ENCODE results near the gene PRKCH. TPM values are rescaled to one million over a fixed set of nuclear protein-coding genes. Genes with fewer than 3 reads are reported as not detected.
"Not testable (repeated sequence)": the region's sequence is repeated elsewhere in the genome, so short reads cannot be mapped to it uniquely, and the experiment has no call there.

Gene PRKCH
- total RNA-seq, 4 donors from 2014 or later: 17.9 to 28.7 (median 25.0) TPM

DNA sequence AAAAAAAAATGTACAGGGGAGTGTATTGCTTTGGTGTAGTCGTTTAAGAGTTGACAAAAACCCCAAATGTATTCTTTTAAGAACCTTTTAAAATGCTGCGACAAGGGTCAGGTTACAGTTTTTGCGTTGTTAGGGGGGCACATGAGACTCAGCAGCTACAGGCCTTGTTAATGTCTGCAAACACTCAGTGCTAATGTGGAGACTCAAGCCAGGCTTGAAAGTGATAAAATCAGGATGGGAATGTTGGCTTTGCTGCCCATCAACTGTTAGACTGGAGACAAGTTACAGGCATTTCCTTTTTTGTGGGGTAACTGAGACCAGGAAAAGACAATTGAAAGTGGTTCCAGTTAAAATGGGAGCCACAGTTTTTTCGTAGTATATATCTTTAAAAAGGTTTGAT, 84.8 kb downstream of the PRKCH start:
- TF ChIP-seq POLR2A (IDR thresholded peaks at IDR 0.05) (no peak), POLR2AphosphoS5 (IDR thresholded peaks at IDR 0.05) (no peak), EP300 (IDR thresholded peaks at IDR 0.05) (no peak)
- Histone ChIP-seq H3K4me1 (no peaks in the 10 kb centered on the region), H3K27ac (no peak overlapping the region), H3K4me3 (no peak overlapping the region), H3K36me3 (no peaks in the 10 kb centered on the region), H3K9me3 (no peaks in the 10 kb centered on the region), H3K27me3 (no peaks in the 10 kb centered on the region)
- no peak for ATAC-seq
- WGBS, 2 donors (ENCODE audit: low coverage in 1 of 2): 18 to 31% methylated on average over 4 of the region's 4 CpGs

- H3K4me3 ChIP-seq: no peak overlapping the region
- no peaks in the 10 kb centered on the region for H3K36me3 ChIP-seq
- no peak for TF ChIP-seq EP300 (IDR thresholded peaks at IDR 0.05)
- TF ChIP-seq, protein P1, sequence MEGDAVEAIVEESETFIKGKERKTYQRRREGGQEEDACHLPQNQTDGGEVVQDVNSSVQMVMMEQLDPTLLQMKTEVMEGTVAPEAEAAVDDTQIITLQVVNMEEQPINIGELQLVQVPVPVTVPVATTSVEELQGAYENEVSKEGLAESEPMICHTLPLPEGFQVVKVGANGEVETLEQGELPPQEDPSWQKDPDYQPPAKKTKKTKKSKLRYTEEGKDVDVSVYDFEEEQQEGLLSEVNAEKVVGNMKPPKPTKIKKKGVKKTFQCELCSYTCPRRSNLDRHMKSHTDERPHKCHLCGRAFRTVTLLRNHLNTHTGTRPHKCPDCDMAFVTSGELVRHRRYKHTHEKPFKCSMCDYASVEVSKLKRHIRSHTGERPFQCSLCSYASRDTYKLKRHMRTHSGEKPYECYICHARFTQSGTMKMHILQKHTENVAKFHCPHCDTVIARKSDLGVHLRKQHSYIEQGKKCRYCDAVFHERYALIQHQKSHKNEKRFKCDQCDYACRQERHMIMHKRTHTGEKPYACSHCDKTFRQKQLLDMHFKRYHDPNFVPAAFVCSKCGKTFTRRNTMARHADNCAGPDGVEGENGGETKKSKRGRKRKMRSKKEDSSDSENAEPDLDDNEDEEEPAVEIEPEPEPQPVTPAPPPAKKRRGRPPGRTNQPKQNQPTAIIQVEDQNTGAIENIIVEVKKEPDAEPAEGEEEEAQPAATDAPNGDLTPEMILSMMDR (IDR thresholded peaks at IDR 0.05): no peak
- TF ChIP-seq POLR2A (IDR thresholded peaks at IDR 0.05): no peak
- no peak for TF ChIP-seq POLR2AphosphoS5 (IDR thresholded peaks at IDR 0.05)
- H3K27me3 ChIP-seq: no peaks in the 10 kb centered on the region
- no peaks in the 10 kb centered on the region for H3K4me1 ChIP-seq
- no peak for ATAC-seq
- no peak overlapping the region for H3K27ac ChIP-seq
- no peaks in the 10 kb centered on the region for H3K9me3 ChIP-seq
- 52 to 74% methylated on average over 2 to 6 of the region's 6 CpGs for WGBS, 2 donors (ENCODE audit: low coverage in 1 of 2)
Observed at GRCh38 chr14:61406675-61407074, 85.3 kb downstream of the PRKCH start.

- Histone ChIP-seq H3K4me1 (no peaks in the 10 kb centered on the region), H3K27ac (no peak overlapping the region), H3K36me3 (no peaks in the 10 kb centered on the region), H3K9me3 (no peaks in the 10 kb centered on the region), H3K4me3 (no peak overlapping the region), H3K27me3 (no peaks in the 10 kb centered on the region)
- TF ChIP-seq POLR2AphosphoS5 (IDR thresholded peaks at IDR 0.05) (no peak), EP300 (IDR thresholded peaks at IDR 0.05) (no peak), POLR2A (IDR thresholded peaks at IDR 0.05) (no peak)
- TF ChIP-seq, protein P1 (IDR thresholded peaks at IDR 0.05): no peak
- ATAC-seq: no peak
- 94 to 100% methylated on average over 5 of the region's 6 CpGs for WGBS, 2 donors (ENCODE audit: low coverage in 1 of 2)
Observed at GRCh38 chr14:61408498-61408897, 87.1 kb downstream of the PRKCH start.

GRCh38 chr14:61409782-61410181, 88.4 kb downstream of the PRKCH start:
- H3K27me3 ChIP-seq: no peaks in the 10 kb centered on the region
- H3K9me3 ChIP-seq: no peaks in the 10 kb centered on the region
- no peaks in the 10 kb centered on the region for H3K36me3 ChIP-seq
- no peak overlapping the region for H3K27ac ChIP-seq
- WGBS, 2 donors (ENCODE audit: low coverage in 1 of 2): 79 to 100% methylated on average over 1 of the region's 1 CpG
- H3K4me1 ChIP-seq: no peaks in the 10 kb centered on the region
- TF ChIP-seq POLR2AphosphoS5 (IDR thresholded peaks at IDR 0.05): no peak
- ATAC-seq: no peak
- no peak overlapping the region for H3K4me3 ChIP-seq

DNA sequence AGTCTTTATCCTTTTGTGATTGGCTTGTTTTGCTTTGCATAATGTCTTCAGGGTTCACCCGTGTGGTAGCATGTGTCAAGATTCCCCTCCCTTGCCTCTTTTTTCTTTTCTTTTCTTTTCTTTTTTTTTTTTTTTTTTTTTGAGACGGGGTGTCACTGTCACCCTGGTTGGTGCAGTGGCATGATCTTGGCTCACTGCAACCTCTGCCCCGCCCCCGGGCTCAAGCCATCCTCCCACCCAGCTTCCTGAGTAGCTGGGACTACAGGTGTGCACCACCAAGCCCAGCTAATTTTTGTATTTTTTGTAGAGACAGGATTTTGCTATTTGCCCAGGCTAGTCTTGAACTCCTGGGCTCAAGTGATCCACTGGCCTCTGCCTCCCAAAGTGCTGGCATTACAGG, 94.6 kb downstream of the PRKCH start:
- not testable (repeated sequence) for H3K4me3 ChIP-seq, H3K4me1 ChIP-seq, H3K27me3 ChIP-seq, ATAC-seq, H3K27ac ChIP-seq, H3K9me3 ChIP-seq, H3K36me3 ChIP-seq
- WGBS, 2 donors (ENCODE audit: low coverage in 1 of 2): 97 to 100% methylated on average over 2 of the region's 4 CpGs

GRCh38 chr14:61416591-61416990, 95.2 kb downstream of the PRKCH start:
- no peak for ATAC-seq
- 60 to 100% methylated on average over 1 to 2 of the region's 2 CpGs for WGBS, 2 donors (ENCODE audit: low coverage in 1 of 2)
- Histone ChIP-seq H3K4me3 (no peak overlapping the region), H3K27me3 (no peaks in the 10 kb centered on the region), H3K36me3 (no peaks in the 10 kb centered on the region), H3K27ac (no peak overlapping the region), H3K4me1 (peaks cover 0 to 4% (median 0%) of the 10 kb centered on the region in 3 donors), H3K9me3 (no peaks in the 10 kb centered on the region)
- TF ChIP-seq, protein P1 (IDR thresholded peaks at IDR 0.05): no peak
- TF ChIP-seq POLR2A (IDR thresholded peaks at IDR 0.05) (no peak), POLR2AphosphoS5 (IDR thresholded peaks at IDR 0.05) (no peak), EP300 (IDR thresholded peaks at IDR 0.05) (no peak)
